Panc1 (cell line): ENCODE results near the gene TADA1. TPM values are rescaled to one million over a fixed set of nuclear protein-coding genes. Genes with fewer than 3 reads are reported as not detected.

Source experiments
- ATAC-seq: fragments of 200-7000 bp; cut with Tn5 transposase; 2 replicates; pipeline ENCODE4 v1.9.1; 2020; ENCODE audit warnings: mild to moderate bottlenecking, moderate library complexity
- BruUV-seq: library from RNA; stranded (reverse); fragments of 400-500 nt; replicated peaks from 2 replicates; lab custom pipeline; 2021; lab: Mats Ljungman, UMichigan
- CTCF ChIA-PET: fragments of 300-600 bp; sonication (Branson Sonifier 250); formaldehyde crosslinking; loops from one replicate; lab custom pipeline; 2022; ENCODE audit warnings: antibody characterized with exemption; lab: Charles Lee
- POLR2A ChIA-PET: fragments of 300-600 bp; sonication (Branson Sonifier 250); formaldehyde crosslinking; loops from one replicate; lab custom pipeline; 2022; ENCODE audit warnings: antibody characterized with exemption; lab: Charles Lee
- DNase-seq: peaks from one replicate; pipeline ENCODE4 v3.0.0-alpha.2; 2010; ENCODE audit warnings: low read depth, low spot score
- H3K27ac ChIP-seq: 2 replicates; pipeline ENCODE4 v1.5.1; 2011; ENCODE audit warnings: mild to moderate bottlenecking, low read length, inconsistent platforms
- H3K27me3 ChIP-seq: fragments of 200-500 bp; sonication (Bioruptor generic); 2 replicates; pipeline ENCODE4 v1.6.0; 2014; ENCODE audit warnings: low read length, inconsistent platforms; ENCODE audit not compliant: control insufficient read depth, insufficient read depth
- H3K36me3 ChIP-seq: fragments of 200-500 bp; sonication (Bioruptor generic); 2 replicates; pipeline ENCODE4 v1.5.1; 2014; ENCODE audit warnings: inconsistent platforms, mild to moderate bottlenecking, low read length, moderate library complexity; ENCODE audit not compliant: control insufficient read depth, insufficient read depth
- H3K4me1 ChIP-seq: 2 replicates; pipeline ENCODE4 v1.5.1; 2011; ENCODE audit warnings: inconsistent platforms, mild to moderate bottlenecking, low read length, moderate library complexity; ENCODE audit not compliant: control insufficient read depth, insufficient read depth
- H3K4me3 ChIP-seq, 2 experiments: 2 replicates each; pipeline ENCODE4 v1.5.1; 2011 to 2012; ENCODE audit warnings: low read depth in 2 of 2, low read length in 2 of 2, mild to moderate bottlenecking in 2 of 2, inconsistent platforms in 1 of 2, moderate library complexity in 1 of 2
- H3K9me3 ChIP-seq: fragments of 200-500 bp; sonication (Bioruptor generic); 2 replicates; pipeline ENCODE4 v1.5.1; 2014; ENCODE audit warnings: low read depth, mild to moderate bottlenecking, inconsistent platforms, low read length, moderate library complexity; ENCODE audit not compliant: control insufficient read depth, insufficient read depth
- POLR2AphosphoS5 ChIP-seq: IDR thresholded peaks from 2 replicates; pipeline ENCODE4 v1.6.1; 2012; ENCODE audit warnings: mild to moderate bottlenecking, low read depth, low read length, moderate library complexity
- SIN3A ChIP-seq: IDR thresholded peaks from 2 replicates; pipeline ENCODE4 v1.6.1; 2012; ENCODE audit warnings: low read depth, mild to moderate bottlenecking, low read length, moderate library complexity, borderline replicate concordance; ENCODE audit not compliant: insufficient read depth
- TCF7L2 ChIP-seq: IDR thresholded peaks from 2 replicates; pipeline ENCODE4 v1.6.1; 2011; ENCODE audit warnings: mild to moderate bottlenecking, low read depth, low read length, inconsistent platforms
- in situ Hi-C: cut with HindIII; loops from 2 replicates; pipeline ENCODE4 v1.10.0; 2016; ENCODE audit warnings: low sequenced_read_pairs, low pct_unique_long_range_greater_than_20kb
- intact Hi-C: fragments of 100-400 bp; cut with micrococcal nuclease; formaldehyde crosslinking; loops from one replicate; pipeline ENCODE4 v1.10.0; 2022; ENCODE audit not compliant: unreplicated experiment
- total RNA-seq: library from RNA; stranded (reverse); gene quantifications from one replicate; pipeline ENCODE4 v1.2.1, GENCODE V29; 2021; ENCODE audit not compliant: unreplicated experiment
- TF ChIP-seq, protein P1 (sequence below): fragments of 450-650 bp; IDR thresholded peaks from 2 replicates; pipeline ENCODE4 v1.5.1; 2017; ENCODE audit warnings: mild to moderate bottlenecking
- TF ChIP-seq, protein P2 (sequence below), 2 experiments: IDR thresholded peaks; 2 replicates each; pipeline ENCODE4 v1.6.1; 2011 to 2012; ENCODE audit warnings: low read depth in 2 of 2, control low read depth in 1 of 2, low read length in 1 of 2, mild to moderate bottlenecking in 1 of 2, moderate library complexity in 1 of 2; ENCODE audit not compliant: insufficient read depth in 1 of 2

Gene TADA1
- total RNA-seq, 1 experiment from 2014 or later: 12.3 TPM

DNA sequence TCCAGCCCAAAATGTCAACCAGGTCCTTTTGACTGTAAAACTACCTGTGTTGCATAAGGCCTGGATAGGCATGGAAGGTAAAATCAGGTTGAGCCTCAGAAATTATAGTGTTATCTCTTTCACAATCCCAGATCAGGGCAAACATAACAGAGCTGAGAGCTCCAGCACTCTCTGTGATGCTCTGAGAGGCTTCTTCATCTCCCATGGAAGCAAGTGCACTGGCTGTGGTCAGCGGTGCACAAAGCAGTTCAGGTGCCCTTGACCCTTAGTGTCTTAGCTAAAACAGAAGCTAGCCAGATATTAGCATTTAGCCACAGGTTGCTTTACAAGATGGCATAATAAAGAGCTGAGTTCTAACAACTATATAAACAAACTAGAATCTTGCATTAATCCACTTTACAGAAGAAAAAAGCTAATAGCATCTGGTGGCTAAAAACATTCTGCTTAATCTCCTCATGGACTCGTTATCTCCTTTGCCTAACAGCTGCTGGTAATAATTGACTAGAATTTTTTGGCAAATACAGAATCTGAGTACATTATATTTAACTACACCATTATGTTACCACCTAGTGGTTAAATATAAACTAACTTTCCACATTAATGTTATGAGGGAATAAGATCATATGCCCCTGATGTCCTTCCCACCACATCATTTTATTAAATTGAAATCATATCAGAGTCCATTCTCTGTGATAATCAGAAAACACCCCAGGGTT lies 62.4 kb downstream of the TADA1 start:
- no TSS peak for BruUV-seq
- Histone ChIP-seq H3K27me3 (no peaks in the 10 kb centered on the region), H3K36me3 (no peaks in the 10 kb centered on the region), H3K4me1 (no peaks in the 10 kb centered on the region), H3K9me3 (no peaks in the 10 kb centered on the region), H3K27ac (no peak overlapping the region), H3K4me3 (no peak overlapping the region)
- ATAC-seq (no peak), DNase-seq (no peak)
- in situ Hi-C loops: no loop called here
- TF ChIP-seq, protein P1, sequence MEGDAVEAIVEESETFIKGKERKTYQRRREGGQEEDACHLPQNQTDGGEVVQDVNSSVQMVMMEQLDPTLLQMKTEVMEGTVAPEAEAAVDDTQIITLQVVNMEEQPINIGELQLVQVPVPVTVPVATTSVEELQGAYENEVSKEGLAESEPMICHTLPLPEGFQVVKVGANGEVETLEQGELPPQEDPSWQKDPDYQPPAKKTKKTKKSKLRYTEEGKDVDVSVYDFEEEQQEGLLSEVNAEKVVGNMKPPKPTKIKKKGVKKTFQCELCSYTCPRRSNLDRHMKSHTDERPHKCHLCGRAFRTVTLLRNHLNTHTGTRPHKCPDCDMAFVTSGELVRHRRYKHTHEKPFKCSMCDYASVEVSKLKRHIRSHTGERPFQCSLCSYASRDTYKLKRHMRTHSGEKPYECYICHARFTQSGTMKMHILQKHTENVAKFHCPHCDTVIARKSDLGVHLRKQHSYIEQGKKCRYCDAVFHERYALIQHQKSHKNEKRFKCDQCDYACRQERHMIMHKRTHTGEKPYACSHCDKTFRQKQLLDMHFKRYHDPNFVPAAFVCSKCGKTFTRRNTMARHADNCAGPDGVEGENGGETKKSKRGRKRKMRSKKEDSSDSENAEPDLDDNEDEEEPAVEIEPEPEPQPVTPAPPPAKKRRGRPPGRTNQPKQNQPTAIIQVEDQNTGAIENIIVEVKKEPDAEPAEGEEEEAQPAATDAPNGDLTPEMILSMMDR: no peak
- no peak for TF ChIP-seq SIN3A
- no peak for TF ChIP-seq TCF7L2
- no peak for TF ChIP-seq POLR2AphosphoS5
- TF ChIP-seq, protein P2, sequence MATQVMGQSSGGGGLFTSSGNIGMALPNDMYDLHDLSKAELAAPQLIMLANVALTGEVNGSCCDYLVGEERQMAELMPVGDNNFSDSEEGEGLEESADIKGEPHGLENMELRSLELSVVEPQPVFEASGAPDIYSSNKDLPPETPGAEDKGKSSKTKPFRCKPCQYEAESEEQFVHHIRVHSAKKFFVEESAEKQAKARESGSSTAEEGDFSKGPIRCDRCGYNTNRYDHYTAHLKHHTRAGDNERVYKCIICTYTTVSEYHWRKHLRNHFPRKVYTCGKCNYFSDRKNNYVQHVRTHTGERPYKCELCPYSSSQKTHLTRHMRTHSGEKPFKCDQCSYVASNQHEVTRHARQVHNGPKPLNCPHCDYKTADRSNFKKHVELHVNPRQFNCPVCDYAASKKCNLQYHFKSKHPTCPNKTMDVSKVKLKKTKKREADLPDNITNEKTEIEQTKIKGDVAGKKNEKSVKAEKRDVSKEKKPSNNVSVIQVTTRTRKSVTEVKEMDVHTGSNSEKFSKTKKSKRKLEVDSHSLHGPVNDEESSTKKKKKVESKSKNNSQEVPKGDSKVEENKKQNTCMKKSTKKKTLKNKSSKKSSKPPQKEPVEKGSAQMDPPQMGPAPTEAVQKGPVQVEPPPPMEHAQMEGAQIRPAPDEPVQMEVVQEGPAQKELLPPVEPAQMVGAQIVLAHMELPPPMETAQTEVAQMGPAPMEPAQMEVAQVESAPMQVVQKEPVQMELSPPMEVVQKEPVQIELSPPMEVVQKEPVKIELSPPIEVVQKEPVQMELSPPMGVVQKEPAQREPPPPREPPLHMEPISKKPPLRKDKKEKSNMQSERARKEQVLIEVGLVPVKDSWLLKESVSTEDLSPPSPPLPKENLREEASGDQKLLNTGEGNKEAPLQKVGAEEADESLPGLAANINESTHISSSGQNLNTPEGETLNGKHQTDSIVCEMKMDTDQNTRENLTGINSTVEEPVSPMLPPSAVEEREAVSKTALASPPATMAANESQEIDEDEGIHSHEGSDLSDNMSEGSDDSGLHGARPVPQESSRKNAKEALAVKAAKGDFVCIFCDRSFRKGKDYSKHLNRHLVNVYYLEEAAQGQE (IDR thresholded peaks at IDR 0.05; ENCODE audit: insufficient read depth in 1 of 2, low read depth in 2 of 2, low read length in 1 of 2): no peak
- intact Hi-C loops: no loop called here
- ChIA-PET POLR2A (interaction anchor here (0.7 kb wide), 2 partner anchors 890 to 1139 kb away, joined by 3 to 4 read pairs; no protein-coding TSS in a partner anchor), CTCF (no interaction called here)

DNA sequence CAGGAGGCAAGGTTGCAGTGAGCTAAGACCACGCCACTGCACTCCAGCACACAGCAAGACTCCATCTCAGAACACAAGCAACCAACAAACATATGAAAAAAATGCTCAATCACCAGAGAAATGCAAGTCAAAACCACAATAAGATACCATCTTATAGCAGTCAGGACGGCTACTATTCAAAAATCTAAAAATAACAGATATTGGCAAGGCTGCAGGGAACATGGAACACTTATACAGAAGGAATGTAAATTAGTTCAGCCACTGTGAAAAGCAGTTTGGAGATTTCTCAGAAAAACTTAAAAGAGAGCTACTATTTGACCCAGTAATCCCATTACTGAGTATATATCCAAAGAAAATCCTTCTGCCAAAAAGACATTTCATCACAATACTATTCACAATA lies 64.4 kb downstream of the TADA1 start:
- BruUV-seq: no TSS peak

More for the DNA sequence above, 64.4 kb downstream of the TADA1 start:
- Histone ChIP-seq H3K4me1 (no peaks in the 10 kb centered on the region), H3K27ac (no peak overlapping the region), H3K9me3 (no peaks in the 10 kb centered on the region), H3K4me3 (no peak overlapping the region), H3K27me3 (no peaks in the 10 kb centered on the region), H3K36me3 (no peaks in the 10 kb centered on the region)
- intact Hi-C loops: no loop called here
- CTCF ChIA-PET: no interaction called here
- POLR2A ChIA-PET: no interaction called here
- TF ChIP-seq TCF7L2 (no peak), SIN3A (no peak), POLR2AphosphoS5 (no peak)
- TF ChIP-seq, protein P2 (IDR thresholded peaks at IDR 0.05; ENCODE audit: insufficient read depth in 1 of 2, low read depth in 2 of 2, low read length in 1 of 2): no peak
- TF ChIP-seq, protein P1: no peak
- in situ Hi-C loops: no loop called here
- no peak for ATAC-seq
- DNase-seq: no peak
